ENCODE data around the gene ABCA2. TPM values are rescaled to one million over a fixed set of nuclear protein-coding genes. Genes with fewer than 3 reads are reported as not detected.

ABCA2 gene
- polyA plus RNA-seq, 1 donor (not counting 4 experiments of a cell fraction or from before 2014, with no cell fraction given) = 1.3 TPM

GRCh38 chr9:137071282-137071681 is 43.2 kb upstream of the ABCA2 start:
- Histone ChIP-seq H3K9ac (ENCODE audit: control insufficient read depth, extremely low read depth, insufficient read depth, low read length) (no peak overlapping the region), H3K27me3 (ENCODE audit: control insufficient read depth, extremely low read depth, insufficient read depth, low read length) (no peaks in the 10 kb centered on the region), H3K36me3 (ENCODE audit: control insufficient read depth in 2 of 2, extremely low read depth in 1 of 2, insufficient read depth in 2 of 2, low read length in 2 of 2) (no peaks in the 10 kb centered on the region), H3K9me1 (ENCODE audit: control insufficient read depth, extremely low read depth, insufficient read depth, low read length) (no peaks in the 10 kb centered on the region), H3K4me2 (ENCODE audit: control insufficient read depth, extremely low read depth, insufficient read depth, low read depth, low read length) (peak overlapping the region; percentile 70), H4K20me1 (ENCODE audit: control insufficient read depth, extremely low read depth, insufficient read depth, low read length) (no peaks in the 10 kb centered on the region), H3K9me3 (ENCODE audit: control insufficient read depth, low read depth, low read length) (no peaks in the 10 kb centered on the region), H3K4me3 (ENCODE audit: control insufficient read depth in 2 of 3, extremely low read depth in 1 of 3, insufficient read depth in 2 of 3, low read depth in 1 of 3, low read length in 3 of 3) (peak overlapping the region in 1 of 3 experiments; percentile 61), H3K79me2 (ENCODE audit: control insufficient read depth, insufficient read depth, low read length) (no peaks in the 10 kb centered on the region), H3K27ac (ENCODE audit: control insufficient read depth, insufficient read depth, low read length) (no peak overlapping the region), H2AFZ (ENCODE audit: control insufficient read depth, low read length) (no peak overlapping the region), H3K4me1 (ENCODE audit: control insufficient read depth, extremely low read depth, insufficient read depth, low read length) (peaks cover 13% of the 10 kb centered on the region)
- DNase-seq (ENCODE audit: low read depth, low spot score) (no peak), FAIRE-seq (no peak)
- TF ChIP-seq CTCF (optimal IDR thresholded peaks at IDR 0.05 in 1 of 3, IDR thresholded peaks at IDR 0.05 in 1 of 3, conservative IDR thresholded peaks at IDR 0.05 in 1 of 3; ENCODE audit: extremely low read depth in 1 of 3, insufficient read depth in 2 of 3, low read length in 3 of 3) (no peak), EZH2 (IDR thresholded peaks at IDR 0.05; ENCODE audit: low read length) (no peak)
- dilution Hi-C loops (cut with MboI; ENCODE audit: extremely low pct_ligation_motif_present, low sequenced_read_pairs) = no loop called here

- Histone ChIP-seq H3K27ac (ENCODE audit: control insufficient read depth, insufficient read depth, low read length) (no peak overlapping the region), H3K36me3 (ENCODE audit: control insufficient read depth in 2 of 2, extremely low read depth in 1 of 2, insufficient read depth in 2 of 2, low read length in 2 of 2) (no peaks in the 10 kb centered on the region), H3K4me1 (ENCODE audit: control insufficient read depth, extremely low read depth, insufficient read depth, low read length) (peaks cover 13% of the 10 kb centered on the region), H3K9me1 (ENCODE audit: control insufficient read depth, extremely low read depth, insufficient read depth, low read length) (no peaks in the 10 kb centered on the region), H3K27me3 (ENCODE audit: control insufficient read depth, extremely low read depth, insufficient read depth, low read length) (no peaks in the 10 kb centered on the region), H3K79me2 (ENCODE audit: control insufficient read depth, insufficient read depth, low read length) (no peaks in the 10 kb centered on the region), H4K20me1 (ENCODE audit: control insufficient read depth, extremely low read depth, insufficient read depth, low read length) (no peaks in the 10 kb centered on the region), H3K4me3 (ENCODE audit: control insufficient read depth in 2 of 3, extremely low read depth in 1 of 3, insufficient read depth in 2 of 3, low read depth in 1 of 3, low read length in 3 of 3) (peak overlapping the region; percentile 23 to 64 (median 61)), H2AFZ (ENCODE audit: control insufficient read depth, low read length) (no peak overlapping the region), H3K9me3 (ENCODE audit: control insufficient read depth, low read depth, low read length) (no peaks in the 10 kb centered on the region), H3K4me2 (ENCODE audit: control insufficient read depth, extremely low read depth, insufficient read depth, low read depth, low read length) (peak overlapping the region; percentile 70), H3K9ac (ENCODE audit: control insufficient read depth, extremely low read depth, insufficient read depth, low read length) (peak overlapping the region; percentile 28)
- no peak for FAIRE-seq
- dilution Hi-C loops (cut with MboI; ENCODE audit: extremely low pct_ligation_motif_present, low sequenced_read_pairs) = no loop called here
- TF ChIP-seq EZH2 (IDR thresholded peaks at IDR 0.05; ENCODE audit: low read length) = no peak
- TF ChIP-seq CTCF (optimal IDR thresholded peaks at IDR 0.05 in 1 of 3, IDR thresholded peaks at IDR 0.05 in 1 of 3, conservative IDR thresholded peaks at IDR 0.05 in 1 of 3; ENCODE audit: extremely low read depth in 1 of 3, insufficient read depth in 2 of 3, low read length in 3 of 3) = no peak
- no peak for DNase-seq (ENCODE audit: low read depth, low spot score)
Measured at GRCh38 chr9:137070906-137071275, 42.9 kb upstream of the ABCA2 start.

All from keratinocyte (primary cell).